GM12873 (cell line): Measurements from ENCODE around the gene TBC1D5.

Source experiments
- CTCF ChIP-seq: IDR thresholded peaks from 2 replicates; pipeline ENCODE4 v1.5.1; 2012; ENCODE audit warnings: low read depth, mild to moderate bottlenecking, moderate library complexity, low read length, control low read depth; ENCODE audit not compliant: insufficient read depth; ENCODE audit errors: missing control alignments

TBC1D5 gene

DNA sequence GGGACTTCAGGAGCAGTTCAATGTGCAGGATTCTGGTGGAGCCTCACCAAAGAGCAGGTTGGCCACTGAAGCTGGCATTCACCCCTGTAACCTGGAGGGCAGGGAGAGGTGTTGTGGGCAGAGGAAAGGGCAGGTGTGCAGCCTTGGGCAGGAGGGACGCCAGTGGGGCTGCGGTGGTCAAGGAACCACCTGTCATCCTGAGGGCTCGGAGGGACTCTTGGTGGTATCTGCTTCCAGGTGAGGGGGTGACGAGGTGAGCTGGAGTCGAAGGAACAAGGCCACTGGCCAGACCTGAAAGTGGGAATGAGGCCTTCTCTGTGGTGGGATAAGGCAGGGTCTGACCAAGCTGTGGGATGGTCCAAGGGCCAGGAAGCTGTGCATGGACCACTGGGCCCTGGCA, 588.2 kb downstream of the TBC1D5 start:
- no peak for TF ChIP-seq CTCF

- TF ChIP-seq CTCF = no peak
These were observed 589.2 kb downstream of the TBC1D5 start for GRCh38 chr3:17153209-17153608.

GRCh38 chr3:17151598-17152373, 590.6 kb downstream of the TBC1D5 start:
- TF ChIP-seq CTCF = peak; percentile 17

DNA sequence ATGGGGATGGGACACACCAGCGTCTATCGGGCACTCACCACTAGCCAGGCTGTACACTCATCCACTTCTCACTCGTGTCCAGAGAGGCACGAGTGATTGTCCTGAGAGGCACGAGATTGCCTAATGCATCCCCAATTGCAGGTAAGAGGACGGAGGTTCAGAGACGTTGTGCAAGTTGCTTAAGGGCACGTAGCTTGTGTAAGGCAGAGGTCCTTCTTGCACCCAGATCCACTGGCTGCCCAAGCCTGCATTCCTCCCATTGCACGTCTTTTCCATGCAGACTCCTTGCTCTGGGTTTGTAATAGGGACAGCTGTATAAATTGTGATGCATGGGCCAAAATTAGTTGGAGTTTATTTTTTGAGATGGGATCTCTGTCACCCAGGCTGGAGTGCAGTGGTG, 593.4 kb downstream of the TBC1D5 start:
- TF ChIP-seq CTCF = no peak

- TF ChIP-seq CTCF = no peak
These were observed 597.8 kb downstream of the TBC1D5 start for GRCh38 chr3:17144665-17144993.

GRCh38 chr3:17143893-17144664, 598.4 kb downstream of the TBC1D5 start:
- TF ChIP-seq CTCF = no peak

DNA sequence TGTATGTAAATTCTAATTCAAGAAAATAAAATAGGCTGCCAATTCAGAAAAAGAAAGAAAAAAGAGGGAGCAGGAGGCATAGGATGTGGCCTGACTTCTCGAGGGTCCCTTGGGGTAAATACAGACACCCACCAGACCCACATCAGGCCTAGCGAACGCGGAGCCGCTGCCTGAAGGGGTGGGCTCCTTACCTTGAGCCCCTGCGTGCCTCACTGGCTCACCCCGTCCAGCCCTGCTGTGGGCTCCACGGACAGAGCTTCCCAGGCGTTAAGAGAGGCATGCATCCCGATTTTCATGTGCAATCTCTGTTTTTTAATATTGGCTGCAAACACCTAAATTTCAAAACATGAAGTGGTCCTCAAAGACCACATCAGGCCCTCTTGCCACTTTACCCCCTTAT, 599.9 kb downstream of the TBC1D5 start:
- no peak for TF ChIP-seq CTCF
